GM18870 (cell line): ENCODE results near the gene ZNF534.
"Not testable (repeated sequence)": the region's sequence is repeated elsewhere in the genome, so short reads cannot be mapped to it uniquely, and the experiment has no call there.

ENCODE experiments used
- ATAC-seq: cut with Tn5 transposase; IDR thresholded peaks from one replicate; pipeline ENCODE4 v1.9.1; 2021; ENCODE audit warnings: moderate library complexity; ENCODE audit not compliant: unreplicated experiment

The ZNF534 gene

DNA sequence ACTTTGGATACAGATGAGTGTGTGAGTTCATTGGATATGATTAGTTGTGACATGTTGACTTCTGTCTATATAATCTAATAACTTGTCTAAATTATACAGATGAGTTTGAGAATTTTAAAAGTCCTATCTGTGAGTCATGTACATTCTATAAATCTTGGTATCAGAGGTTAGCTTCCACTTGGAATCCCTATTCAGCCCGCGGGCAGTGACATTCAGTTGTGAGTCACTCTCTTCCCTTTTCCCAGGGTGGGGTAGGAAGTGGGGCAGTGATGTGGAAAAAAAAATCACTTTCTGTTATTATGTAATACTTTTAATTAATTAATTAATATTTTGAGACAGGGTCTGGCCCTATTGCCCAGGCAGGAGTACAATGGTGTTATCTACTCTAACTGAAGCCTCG lies 65.6 kb downstream of the ZNF534 start:
- ATAC-seq = no peak

GRCh38 chr19:52498571-52498970 lies 69.6 kb downstream of the ZNF534 start:
- ATAC-seq = no peak

GRCh38 chr19:52500474-52500873 lies 71.5 kb downstream of the ZNF534 start:
- not testable (repeated sequence) for ATAC-seq

DNA sequence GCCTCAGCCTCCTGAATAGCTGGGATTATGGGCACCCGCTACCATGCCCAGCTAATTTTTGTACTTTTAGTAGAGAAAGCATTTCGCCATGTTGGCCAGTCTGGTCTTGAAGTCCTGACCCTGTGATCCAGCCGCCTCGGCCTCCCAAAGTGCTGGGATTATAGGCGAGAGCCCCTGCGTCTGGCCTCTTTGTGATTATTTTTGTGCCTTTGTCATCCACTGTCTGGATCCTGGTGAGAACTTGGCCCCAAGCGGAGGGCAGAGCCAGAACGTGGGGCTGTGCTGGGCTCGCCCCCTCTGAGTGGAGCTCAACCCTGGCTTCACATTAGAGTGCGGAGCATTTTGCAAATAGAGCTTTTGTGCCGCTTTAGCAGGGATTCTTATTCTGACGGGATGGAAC lies 72.0 kb downstream of the ZNF534 start:
- not testable (repeated sequence) for ATAC-seq
